Measurements from ENCODE around the gene PBRM1.

Gene PBRM1

GRCh38 chr3:52558436-52558835, 127.3 kb downstream of the PBRM1 start:
- no peak overlapping the region for H2AFZ ChIP-seq (ENCODE audit: low read length)
- no peak for TF ChIP-seq EZH2 (optimal IDR thresholded peaks at IDR 0.05; ENCODE audit: low read depth, low read length)
- TF ChIP-seq CTCF (IDR thresholded peaks at IDR 0.05; ENCODE audit: low read length): no peak
- TF ChIP-seq EZH2phosphoT487 (IDR thresholded peaks at IDR 0.05; ENCODE audit: low read length): no peak
- H3K4me1 ChIP-seq (ENCODE audit: low read length): no peaks in the 10 kb centered on the region
- peaks cover 13% of the 10 kb centered on the region for H3K36me3 ChIP-seq (replicated peaks; ENCODE audit: insufficient read depth, low read length)
- H3K79me2 ChIP-seq (ENCODE audit: low read length): 0 out of 2 replicates have a peak, but pooled peaks cover 8% of the 10 kb centered on the region
- no peak overlapping the region for H3K4me3 ChIP-seq (ENCODE audit: low read length)
- no peaks in the 10 kb centered on the region for H3K27me3 ChIP-seq (replicated peaks; ENCODE audit: insufficient read depth, low read length)
- no peaks in the 10 kb centered on the region for H3K9me3 ChIP-seq (replicated peaks; ENCODE audit: insufficient read depth, low read length)
- no peak overlapping the region for H3K4me2 ChIP-seq (ENCODE audit: low read depth, low read length)
- H3K27ac ChIP-seq (ENCODE audit: low read length): no peak overlapping the region
- H3F3A ChIP-seq (ENCODE audit: insufficient read depth, low read length): no peaks in the 10 kb centered on the region
- H4K20me1 ChIP-seq (ENCODE audit: insufficient read depth, low read length): no peaks in the 10 kb centered on the region
- no peak overlapping the region for H3K9ac ChIP-seq (ENCODE audit: low read length)
- H3K9me2 ChIP-seq (replicated peaks; ENCODE audit: insufficient read depth, low read length): no peaks in the 10 kb centered on the region
- DNase-seq: no peak

- Histone ChIP-seq H3K27me3 (replicated peaks; ENCODE audit: insufficient read depth, low read length) (no peaks in the 10 kb centered on the region), H3K36me3 (replicated peaks; ENCODE audit: insufficient read depth, low read length) (peaks cover 13% of the 10 kb centered on the region; the same call in 1 of the 2 replicates), H3K9me2 (replicated peaks; ENCODE audit: insufficient read depth, low read length) (no peaks in the 10 kb centered on the region), H3K79me2 (ENCODE audit: low read length) (0 out of 2 replicates have a peak, but pooled peaks cover 8% of the 10 kb centered on the region), H2AFZ (ENCODE audit: low read length) (no peak overlapping the region), H3K4me1 (ENCODE audit: low read length) (no peaks in the 10 kb centered on the region), H3K9me3 (replicated peaks; ENCODE audit: insufficient read depth, low read length) (no peaks in the 10 kb centered on the region), H3K27ac (ENCODE audit: low read length) (no peak overlapping the region), H3K4me2 (ENCODE audit: low read depth, low read length) (no peak overlapping the region), H4K20me1 (ENCODE audit: insufficient read depth, low read length) (no peaks in the 10 kb centered on the region), H3K9ac (ENCODE audit: low read length) (no peak overlapping the region), H3F3A (ENCODE audit: insufficient read depth, low read length) (no peaks in the 10 kb centered on the region), H3K4me3 (ENCODE audit: low read length) (no peak overlapping the region)
- TF ChIP-seq CTCF (IDR thresholded peaks at IDR 0.05; ENCODE audit: low read length) (no peak), EZH2phosphoT487 (IDR thresholded peaks at IDR 0.05; ENCODE audit: low read length) (no peak), EZH2 (optimal IDR thresholded peaks at IDR 0.05; ENCODE audit: low read depth, low read length) (no peak)
- no peak for DNase-seq
Observed at GRCh38 chr3:52557011-52557960, 128.4 kb downstream of the PBRM1 start.

- no peak for TF ChIP-seq EZH2 (optimal IDR thresholded peaks at IDR 0.05; ENCODE audit: low read depth, low read length)
- no peak for TF ChIP-seq CTCF (IDR thresholded peaks at IDR 0.05; ENCODE audit: low read length)
- TF ChIP-seq EZH2phosphoT487 (IDR thresholded peaks at IDR 0.05; ENCODE audit: low read length): no peak
- H3K27me3 ChIP-seq (replicated peaks; ENCODE audit: insufficient read depth, low read length): no peaks in the 10 kb centered on the region
- H3K9me2 ChIP-seq (replicated peaks; ENCODE audit: insufficient read depth, low read length): no peaks in the 10 kb centered on the region
- no peak overlapping the region for H2AFZ ChIP-seq (ENCODE audit: low read length)
- no peaks in the 10 kb centered on the region for H3K4me1 ChIP-seq (ENCODE audit: low read length)
- H4K20me1 ChIP-seq (ENCODE audit: insufficient read depth, low read length): no peaks in the 10 kb centered on the region
- H3K27ac ChIP-seq (ENCODE audit: low read length): no peak overlapping the region
- no peaks in the 10 kb centered on the region for H3K9me3 ChIP-seq (replicated peaks; ENCODE audit: insufficient read depth, low read length)
- no peak overlapping the region for H3K9ac ChIP-seq (ENCODE audit: low read length)
- no peak overlapping the region for H3K4me2 ChIP-seq (ENCODE audit: low read depth, low read length)
- 0 out of 2 replicates have a peak, but pooled peaks cover 8% of the 10 kb centered on the region for H3K79me2 ChIP-seq (ENCODE audit: low read length)
- DNase-seq: no peak
- H3K4me3 ChIP-seq (ENCODE audit: low read length): no peak overlapping the region
- H3K36me3 ChIP-seq (replicated peaks; ENCODE audit: insufficient read depth, low read length): peaks cover 13% of the 10 kb centered on the region; the same call in 1 of the 2 replicates
- no peaks in the 10 kb centered on the region for H3F3A ChIP-seq (ENCODE audit: insufficient read depth, low read length)
Observed at GRCh38 chr3:52555056-52555455, 130.7 kb downstream of the PBRM1 start.
